Measurements from ENCODE around the gene HMGN4.

HMGN4 gene

DNA sequence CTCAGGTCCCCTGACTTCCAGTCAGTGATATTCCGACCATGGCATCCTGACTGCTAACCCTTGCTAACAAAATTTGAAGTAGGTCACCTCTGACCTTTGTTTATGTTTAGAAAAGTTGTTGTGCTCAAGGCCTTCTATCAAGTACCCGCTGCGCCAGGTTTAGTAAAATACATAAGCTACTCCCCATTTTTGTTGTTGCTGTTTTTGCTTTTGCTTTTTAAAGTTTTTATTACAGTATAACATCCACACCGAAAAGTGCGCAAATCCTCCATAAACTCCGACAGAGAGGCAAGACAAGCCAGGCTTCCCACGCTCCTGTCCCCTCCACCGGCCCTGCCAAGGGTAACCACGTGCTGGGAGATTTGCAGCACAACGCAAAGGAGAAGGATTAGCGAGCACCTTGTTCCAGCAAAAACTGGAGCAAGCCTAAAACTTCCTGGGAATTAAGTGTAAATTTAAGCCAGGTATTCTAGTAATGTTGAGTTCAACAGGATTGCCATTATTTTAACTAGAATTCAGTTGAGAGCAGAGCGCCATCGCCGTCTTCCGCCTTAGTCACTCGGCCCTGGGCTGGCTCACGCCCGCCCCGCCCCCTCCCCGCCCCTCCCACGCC lies 17.8 kb upstream of the HMGN4 start:
- Histone ChIP-seq H3K79me1 (replicated peaks; ENCODE audit: low read length, poor library complexity, severe bottlenecking) (no peaks in the 10 kb centered on the region), H3K4me3 (ENCODE audit: insufficient read depth in 1 of 2, low read depth in 1 of 2, low read length in 2 of 2) (peak overlapping the region in 1 of 2 experiments; percentile 78), H3K4me1 (ENCODE audit: control insufficient read depth, insufficient read depth, low read depth, low read length) (peaks cover 4% of the 10 kb centered on the region), H3K27ac (ENCODE audit: low read length, poor library complexity, severe bottlenecking) (peak overlapping the region; percentile 62), H2BK12ac (ENCODE audit: low read length in 2 of 2) (no peak overlapping the region), H2BK5ac (ENCODE audit: low read depth, low read length, poor library complexity, severe bottlenecking) (no peak overlapping the region), H2BK15ac (ENCODE audit: low read depth, poor library complexity, severe bottlenecking) (no peak overlapping the region), H4K8ac (ENCODE audit: low read length) (peak overlapping the region; percentile 61), H3K9ac (ENCODE audit: low read length) (peak overlapping the region; percentile 87), H3K4ac (ENCODE audit: low read depth in 1 of 2, low read length in 2 of 2) (no peak overlapping the region), H2BK120ac (ENCODE audit: low read depth, low read length) (no peak overlapping the region), H3K9me3 (ENCODE audit: control insufficient read depth, low read length) (no peaks in the 10 kb centered on the region), H3K23ac (ENCODE audit: low read length in 2 of 2) (no peak overlapping the region), H2AK5ac (ENCODE audit: low read length, severe bottlenecking) (no peak overlapping the region), H2AFZ (ENCODE audit: low read depth, low read length) (no peak overlapping the region), H3K36me3 (ENCODE audit: control insufficient read depth in 1 of 2, insufficient read depth in 2 of 2, low read depth in 1 of 2, low read length in 2 of 2) (no peaks in the 10 kb centered on the region), H3K14ac (ENCODE audit: low read length in 2 of 2) (no peak overlapping the region), H3K27me3 (ENCODE audit: control insufficient read depth in 1 of 2, insufficient read depth in 1 of 2, low read length in 2 of 2) (no peaks in the 10 kb centered on the region), H3K18ac (ENCODE audit: low read depth in 1 of 2, low read length in 2 of 2) (no peak overlapping the region), H3K4me2 (ENCODE audit: low read length, poor library complexity, severe bottlenecking) (peak overlapping the region; percentile 4), H4K91ac (ENCODE audit: low read length) (no peak overlapping the region)
- DNase-seq, result no peak
- 40% methylated on average over 11 of the region's 21 CpGs for WGBS

DNA sequence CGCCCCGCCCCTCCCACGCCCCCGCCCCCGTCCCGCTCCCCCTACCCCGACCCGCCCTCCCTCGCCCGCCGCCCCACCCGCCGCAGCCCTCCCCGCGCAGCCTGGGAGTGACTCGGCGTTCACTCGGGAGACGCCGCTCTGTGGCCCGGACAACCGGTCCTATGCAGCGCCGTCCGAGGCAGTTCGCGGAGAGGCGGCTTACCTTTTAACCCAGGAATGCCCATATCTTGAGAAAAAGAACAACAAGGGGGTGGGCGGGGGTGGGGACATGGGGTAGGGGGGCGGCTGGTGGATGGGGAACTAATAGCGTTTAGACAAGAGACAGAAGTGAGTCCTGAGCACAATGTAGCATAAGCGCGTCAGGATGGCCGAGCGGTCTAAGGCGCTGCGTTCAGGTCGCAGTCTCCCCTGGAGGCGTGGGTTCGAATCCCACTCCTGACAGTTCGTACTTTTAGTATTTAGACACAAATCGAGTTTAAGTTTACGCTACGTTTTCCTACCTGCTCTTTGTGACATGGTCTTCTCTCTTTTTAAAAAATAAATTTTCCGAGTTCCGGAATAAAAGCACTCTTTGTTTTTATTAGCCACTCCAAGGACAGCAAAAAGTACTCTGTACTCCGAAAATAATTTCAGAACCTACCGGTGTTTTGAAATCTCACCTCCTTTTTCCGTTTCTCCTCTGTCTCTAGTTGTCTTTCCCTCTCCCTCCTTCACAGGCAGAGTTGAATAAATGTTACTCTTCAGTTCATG lies 17.1 kb upstream of the HMGN4 start:
- peak overlapping the region; percentile 97 for H3K27ac ChIP-seq (ENCODE audit: low read length, poor library complexity, severe bottlenecking)
- H3K79me1 ChIP-seq (replicated peaks; ENCODE audit: low read length, poor library complexity, severe bottlenecking), result peaks cover 2% of the 10 kb centered on the region
- WGBS, result under 1% methylated on average over 36 of the region's 49 CpGs
- no peak overlapping the region for H3K4ac ChIP-seq (ENCODE audit: low read depth in 1 of 2, low read length in 2 of 2)
- H2AK5ac ChIP-seq (ENCODE audit: low read length, severe bottlenecking), result no peak overlapping the region
- peak overlapping the region; percentile 82 for H2BK5ac ChIP-seq (ENCODE audit: low read depth, low read length, poor library complexity, severe bottlenecking)
- no peak overlapping the region for H4K8ac ChIP-seq (ENCODE audit: low read length)
- DNase-seq, result peak; percentile 88
- H3K9ac ChIP-seq (ENCODE audit: low read length), result peak overlapping the region; percentile 91
- no peak overlapping the region for H2BK15ac ChIP-seq (ENCODE audit: low read depth, poor library complexity, severe bottlenecking)
- H3K23ac ChIP-seq (ENCODE audit: low read length in 2 of 2), result no peak overlapping the region
- no peak overlapping the region for H2BK12ac ChIP-seq (ENCODE audit: low read length in 2 of 2)
- H3K4me3 ChIP-seq (ENCODE audit: insufficient read depth in 1 of 2, low read depth in 1 of 2, low read length in 2 of 2), result peak overlapping the region; percentile 53 to 81
- H3K9me3 ChIP-seq (ENCODE audit: control insufficient read depth, low read length), result no peaks in the 10 kb centered on the region
- peak overlapping the region; percentile 70 for H3K4me2 ChIP-seq (ENCODE audit: low read length, poor library complexity, severe bottlenecking)
- no peaks in the 10 kb centered on the region for H3K36me3 ChIP-seq (ENCODE audit: control insufficient read depth in 1 of 2, insufficient read depth in 2 of 2, low read depth in 1 of 2, low read length in 2 of 2)
- H3K27me3 ChIP-seq (ENCODE audit: control insufficient read depth in 1 of 2, insufficient read depth in 1 of 2, low read length in 2 of 2), result no peaks in the 10 kb centered on the region
- H3K14ac ChIP-seq (ENCODE audit: low read length in 2 of 2), result no peak overlapping the region
- H2AFZ ChIP-seq (ENCODE audit: low read depth, low read length), result no peak overlapping the region
- peak overlapping the region; percentile 35 to 60 for H3K18ac ChIP-seq (ENCODE audit: low read depth in 1 of 2, low read length in 2 of 2)
- H4K91ac ChIP-seq (ENCODE audit: low read length), result no peak overlapping the region
- peaks cover 4% of the 10 kb centered on the region for H3K4me1 ChIP-seq (ENCODE audit: control insufficient read depth, insufficient read depth, low read depth, low read length)
- H2BK120ac ChIP-seq (ENCODE audit: low read depth, low read length), result no peak overlapping the region

- Histone ChIP-seq H2BK12ac (ENCODE audit: low read length in 2 of 2) (peak overlapping the region in 1 of 2 experiments; percentile 72), H3K36me3 (ENCODE audit: control insufficient read depth in 1 of 2, insufficient read depth in 2 of 2, low read depth in 1 of 2, low read length in 2 of 2) (no peaks in the 10 kb centered on the region), H4K8ac (ENCODE audit: low read length) (peak overlapping the region; percentile 87), H2BK15ac (ENCODE audit: low read depth, poor library complexity, severe bottlenecking) (peak overlapping the region; percentile 62), H3K27me3 (ENCODE audit: control insufficient read depth in 1 of 2, insufficient read depth in 1 of 2, low read length in 2 of 2) (no peaks in the 10 kb centered on the region), H3K23ac (ENCODE audit: low read length in 2 of 2) (peak overlapping the region in 1 of 2 experiments; percentile 72), H3K9me3 (ENCODE audit: control insufficient read depth, low read length) (no peaks in the 10 kb centered on the region), H2BK5ac (ENCODE audit: low read depth, low read length, poor library complexity, severe bottlenecking) (peak overlapping the region; percentile 82), H2BK120ac (ENCODE audit: low read depth, low read length) (peak overlapping the region; percentile 94), H3K18ac (ENCODE audit: low read depth in 1 of 2, low read length in 2 of 2) (peak overlapping the region; percentile 35 to 99), H3K4me2 (ENCODE audit: low read length, poor library complexity, severe bottlenecking) (peak overlapping the region; percentile 70), H3K4me1 (ENCODE audit: control insufficient read depth, insufficient read depth, low read depth, low read length) (peaks cover 4% of the 10 kb centered on the region), H3K14ac (ENCODE audit: low read length in 2 of 2) (peak overlapping the region; percentile 64 to 97), H2AFZ (ENCODE audit: low read depth, low read length) (peak overlapping the region; percentile 85), H3K79me1 (replicated peaks; ENCODE audit: low read length, poor library complexity, severe bottlenecking) (peaks cover 2% of the 10 kb centered on the region), H4K91ac (ENCODE audit: low read length) (peak overlapping the region; percentile 98), H3K4me3 (ENCODE audit: insufficient read depth in 1 of 2, low read depth in 1 of 2, low read length in 2 of 2) (peak overlapping the region; percentile 67 to 81), H3K27ac (ENCODE audit: low read length, poor library complexity, severe bottlenecking) (peak overlapping the region; percentile 97), H2AK5ac (ENCODE audit: low read length, severe bottlenecking) (no peak overlapping the region), H3K9ac (ENCODE audit: low read length) (peak overlapping the region; percentile 91), H3K4ac (ENCODE audit: low read depth in 1 of 2, low read length in 2 of 2) (peak overlapping the region; percentile 72 to 96)
- peak; percentile 81 for DNase-seq
- 3% methylated on average over 74 of the region's 74 CpGs for WGBS
These were observed 16.4 kb upstream of the HMGN4 start for GRCh38 chr6:26521600-26522391.
